ENCODE results near the gene GTF3C5. TPM values are rescaled to one million over a fixed set of nuclear protein-coding genes. Genes with fewer than 3 reads are reported as not detected.
A peak's percentile ranks its signal among the peaks of the same experiment; 100 is the strongest.

The GTF3C5 gene
- total RNA-seq, 1 experiment from 2014 or later = 104 TPM

- POLR2A ChIA-PET = no interaction called here
- CTCF ChIA-PET = no interaction called here
- Mint-ChIP-seq H3K4me1 (peaks cover 32% of the 10 kb centered on the region), H3K36me3 (no peaks in the 10 kb centered on the region), H3K27ac (no peak overlapping the region), H3K9me3 (peaks cover 8% of the 10 kb centered on the region), H3K4me3 (no peak overlapping the region), H3K27me3 (ENCODE audit: low read depth) (peaks cover 85% of the 10 kb centered on the region)
- TF ChIP-seq HMGXB4 (CRISPR knock-in tag; IDR thresholded peaks at IDR 0.05) = no peak
- TF ChIP-seq NFATC4 (CRISPR knock-in tag; IDR thresholded peaks at IDR 0.05) = no peak
- no peak for TF ChIP-seq SOX15 (CRISPR knock-in tag; IDR thresholded peaks at IDR 0.05)
- no peak for TF ChIP-seq ATF6 (CRISPR knock-in tag; IDR thresholded peaks at IDR 0.05)
- TF ChIP-seq ZNF416 (CRISPR knock-in tag; IDR thresholded peaks at IDR 0.05) = no peak
- TF ChIP-seq E2F4 (CRISPR knock-in tag; IDR thresholded peaks at IDR 0.05; ENCODE audit: borderline replicate concordance, low read depth) = no peak
- TF ChIP-seq TEAD1 (CRISPR knock-in tag; IDR thresholded peaks at IDR 0.05) = no peak
- no peak for TF ChIP-seq E2F1 (CRISPR knock-in tag; IDR thresholded peaks at IDR 0.05)
- TF ChIP-seq CBFB (CRISPR knock-in tag; IDR thresholded peaks at IDR 0.05; ENCODE audit: low read depth) = no peak
- TF ChIP-seq MLX (CRISPR knock-in tag; IDR thresholded peaks at IDR 0.05) = no peak
- no peak for TF ChIP-seq STAT6 (CRISPR knock-in tag; conservative IDR thresholded peaks at IDR 0.05; ENCODE audit: low read depth)
- ATAC-seq = no peak
- peak; percentile 1 for DNase-seq (ENCODE audit: low spot score)
Observed at GRCh38 chr9:133006731-133007352, 24.0 kb upstream of the GTF3C5 start.

GRCh38 chr9:133008406-133008805, 22.4 kb upstream of the GTF3C5 start:
- Mint-ChIP-seq H3K4me3 (no peak overlapping the region), H3K36me3 (no peaks in the 10 kb centered on the region), H3K27me3 (ENCODE audit: low read depth) (peaks cover 71% of the 10 kb centered on the region), H3K9me3 (peaks cover 8% of the 10 kb centered on the region), H3K27ac (no peak overlapping the region), H3K4me1 (peaks cover 20% of the 10 kb centered on the region)
- DNase-seq (ENCODE audit: low spot score) (peak; percentile 9), ATAC-seq (no peak)
- ChIA-PET CTCF (no interaction called here), POLR2A (no interaction called here)
- TF ChIP-seq ZNF671 (CRISPR knock-in tag; IDR thresholded peaks at IDR 0.05) (no peak), SMAD3 (CRISPR knock-in tag; IDR thresholded peaks at IDR 0.05; ENCODE audit: borderline replicate concordance) (no peak), MYBL2 (CRISPR knock-in tag; IDR thresholded peaks at IDR 0.05) (no peak), ZNF138 (CRISPR knock-in tag; conservative IDR thresholded peaks at IDR 0.05) (no peak), ZNF423 (CRISPR knock-in tag; IDR thresholded peaks at IDR 0.05) (no peak), E2F4 (CRISPR knock-in tag; IDR thresholded peaks at IDR 0.05; ENCODE audit: borderline replicate concordance, low read depth) (no peak), ZMAT4 (CRISPR knock-in tag; IDR thresholded peaks at IDR 0.05) (no peak), ZNF532 (CRISPR knock-in tag; IDR thresholded peaks at IDR 0.05; ENCODE audit: borderline replicate concordance) (no peak), ZNF219 (CRISPR knock-in tag; IDR thresholded peaks at IDR 0.05; ENCODE audit: borderline replicate concordance) (no peak)

All from WTC11 (cell line).